ENCODE data around the gene RAB7B. TPM values are rescaled to one million over a fixed set of nuclear protein-coding genes. Genes with fewer than 3 reads are reported as not detected.

Gene RAB7B
- total RNA-seq, 1 experiment from 2014 or later = not detected

DNA sequence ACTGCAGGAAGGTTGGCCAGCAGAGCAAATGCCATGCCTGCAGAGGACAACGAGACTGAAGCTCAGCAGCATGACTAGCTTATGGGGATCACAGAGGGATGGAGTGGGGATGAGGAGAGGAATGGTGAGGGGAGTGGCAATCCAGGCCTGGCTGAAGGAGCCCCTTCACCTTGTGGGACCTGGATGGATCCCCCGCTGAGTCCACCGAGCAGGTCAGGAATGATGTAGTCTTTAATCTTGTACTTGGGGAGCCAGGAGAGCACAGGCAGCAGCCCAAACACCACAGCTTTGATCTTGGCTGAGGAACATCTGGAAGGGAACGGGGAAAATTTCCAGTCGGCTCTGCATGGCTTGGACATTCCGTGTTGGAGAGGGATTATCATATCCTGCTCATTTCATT is 70.4 kb downstream of the RAB7B start:
- no peaks in the 10 kb centered on the region for H3K36me3 Mint-ChIP-seq
- DNase-seq (ENCODE audit: low spot score) = no peak
- TF ChIP-seq CREM (CRISPR knock-in tag; IDR thresholded peaks at IDR 0.05) (no peak), ZNF416 (CRISPR knock-in tag; IDR thresholded peaks at IDR 0.05) (no peak), JAZF1 (CRISPR knock-in tag; IDR thresholded peaks at IDR 0.05) (no peak), ZNF138 (CRISPR knock-in tag; conservative IDR thresholded peaks at IDR 0.05) (no peak), ZNF512 (CRISPR knock-in tag; IDR thresholded peaks at IDR 0.05; ENCODE audit: borderline replicate concordance) (no peak), JUN (CRISPR knock-in tag; IDR thresholded peaks at IDR 0.05) (no peak), ZNF423 (CRISPR knock-in tag; IDR thresholded peaks at IDR 0.05) (no peak), KAT7 (CRISPR knock-in tag; IDR thresholded peaks at IDR 0.05; ENCODE audit: borderline replicate concordance) (no peak), ZBTB21 (CRISPR knock-in tag; IDR thresholded peaks at IDR 0.05; ENCODE audit: borderline replicate concordance) (no peak), TEAD1 (CRISPR knock-in tag; IDR thresholded peaks at IDR 0.05) (no peak), ELF4 (CRISPR knock-in tag; IDR thresholded peaks at IDR 0.05; ENCODE audit: low read depth) (no peak), USF2 (CRISPR knock-in tag; IDR thresholded peaks at IDR 0.05) (no peak)
- TF ChIP-seq, protein P1, sequence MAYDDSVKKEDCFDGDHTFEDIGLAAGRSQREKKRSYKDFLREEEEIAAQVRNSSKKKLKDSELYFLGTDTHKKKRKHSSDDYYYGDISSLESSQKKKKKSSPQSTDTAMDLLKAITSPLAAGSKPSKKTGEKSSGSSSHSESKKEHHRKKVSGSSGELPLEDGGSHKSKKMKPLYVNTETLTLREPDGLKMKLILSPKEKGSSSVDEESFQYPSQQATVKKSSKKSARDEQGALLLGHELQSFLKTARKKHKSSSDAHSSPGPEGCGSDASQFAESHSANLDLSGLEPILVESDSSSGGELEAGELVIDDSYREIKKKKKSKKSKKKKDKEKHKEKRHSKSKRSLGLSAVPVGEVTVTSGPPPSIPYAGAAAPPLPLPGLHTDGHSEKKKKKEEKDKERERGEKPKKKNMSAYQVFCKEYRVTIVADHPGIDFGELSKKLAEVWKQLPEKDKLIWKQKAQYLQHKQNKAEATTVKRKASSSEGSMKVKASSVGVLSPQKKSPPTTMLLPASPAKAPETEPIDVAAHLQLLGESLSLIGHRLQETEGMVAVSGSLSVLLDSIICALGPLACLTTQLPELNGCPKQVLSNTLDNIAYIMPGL (CRISPR knock-in tag; IDR thresholded peaks at IDR 0.05) = no peak
- TF ChIP-seq, protein P2, sequence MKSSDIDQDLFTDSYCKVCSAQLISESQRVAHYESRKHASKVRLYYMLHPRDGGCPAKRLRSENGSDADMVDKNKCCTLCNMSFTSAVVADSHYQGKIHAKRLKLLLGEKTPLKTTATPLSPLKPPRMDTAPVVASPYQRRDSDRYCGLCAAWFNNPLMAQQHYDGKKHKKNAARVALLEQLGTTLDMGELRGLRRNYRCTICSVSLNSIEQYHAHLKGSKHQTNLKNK (CRISPR knock-in tag; IDR thresholded peaks at IDR 0.05) = no peak
- TF ChIP-seq, protein P3, sequence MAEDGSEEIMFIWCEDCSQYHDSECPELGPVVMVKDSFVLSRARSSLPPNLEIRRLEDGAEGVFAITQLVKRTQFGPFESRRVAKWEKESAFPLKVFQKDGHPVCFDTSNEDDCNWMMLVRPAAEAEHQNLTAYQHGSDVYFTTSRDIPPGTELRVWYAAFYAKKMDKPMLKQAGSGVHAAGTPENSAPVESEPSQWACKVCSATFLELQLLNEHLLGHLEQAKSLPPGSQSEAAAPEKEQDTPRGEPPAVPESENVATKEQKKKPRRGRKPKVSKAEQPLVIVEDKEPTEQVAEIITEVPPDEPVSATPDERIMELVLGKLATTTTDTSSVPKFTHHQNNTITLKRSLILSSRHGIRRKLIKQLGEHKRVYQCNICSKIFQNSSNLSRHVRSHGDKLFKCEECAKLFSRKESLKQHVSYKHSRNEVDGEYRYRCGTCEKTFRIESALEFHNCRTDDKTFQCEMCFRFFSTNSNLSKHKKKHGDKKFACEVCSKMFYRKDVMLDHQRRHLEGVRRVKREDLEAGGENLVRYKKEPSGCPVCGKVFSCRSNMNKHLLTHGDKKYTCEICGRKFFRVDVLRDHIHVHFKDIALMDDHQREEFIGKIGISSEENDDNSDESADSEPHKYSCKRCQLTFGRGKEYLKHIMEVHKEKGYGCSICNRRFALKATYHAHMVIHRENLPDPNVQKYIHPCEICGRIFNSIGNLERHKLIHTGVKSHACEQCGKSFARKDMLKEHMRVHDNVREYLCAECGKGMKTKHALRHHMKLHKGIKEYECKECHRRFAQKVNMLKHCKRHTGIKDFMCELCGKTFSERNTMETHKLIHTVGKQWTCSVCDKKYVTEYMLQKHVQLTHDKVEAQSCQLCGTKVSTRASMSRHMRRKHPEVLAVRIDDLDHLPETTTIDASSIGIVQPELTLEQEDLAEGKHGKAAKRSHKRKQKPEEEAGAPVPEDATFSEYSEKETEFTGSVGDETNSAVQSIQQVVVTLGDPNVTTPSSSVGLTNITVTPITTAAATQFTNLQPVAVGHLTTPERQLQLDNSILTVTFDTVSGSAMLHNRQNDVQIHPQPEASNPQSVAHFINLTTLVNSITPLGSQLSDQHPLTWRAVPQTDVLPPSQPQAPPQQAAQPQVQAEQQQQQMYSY (CRISPR knock-in tag; IDR thresholded peaks at IDR 0.05) = no peak
- TF ChIP-seq, protein P4, sequence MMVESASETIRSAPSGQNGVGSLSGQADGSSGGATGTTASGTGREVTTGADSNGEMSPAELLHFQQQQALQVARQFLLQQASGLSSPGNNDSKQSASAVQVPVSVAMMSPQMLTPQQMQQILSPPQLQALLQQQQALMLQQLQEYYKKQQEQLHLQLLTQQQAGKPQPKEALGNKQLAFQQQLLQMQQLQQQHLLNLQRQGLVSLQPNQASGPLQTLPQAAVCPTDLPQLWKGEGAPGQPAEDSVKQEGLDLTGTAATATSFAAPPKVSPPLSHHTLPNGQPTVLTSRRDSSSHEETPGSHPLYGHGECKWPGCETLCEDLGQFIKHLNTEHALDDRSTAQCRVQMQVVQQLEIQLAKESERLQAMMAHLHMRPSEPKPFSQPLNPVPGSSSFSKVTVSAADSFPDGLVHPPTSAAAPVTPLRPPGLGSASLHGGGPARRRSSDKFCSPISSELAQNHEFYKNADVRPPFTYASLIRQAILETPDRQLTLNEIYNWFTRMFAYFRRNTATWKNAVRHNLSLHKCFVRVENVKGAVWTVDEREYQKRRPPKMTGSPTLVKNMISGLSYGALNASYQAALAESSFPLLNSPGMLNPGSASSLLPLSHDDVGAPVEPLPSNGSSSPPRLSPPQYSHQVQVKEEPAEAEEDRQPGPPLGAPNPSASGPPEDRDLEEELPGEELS (CRISPR knock-in tag; IDR thresholded peaks at IDR 0.05) = no peak
- TF ChIP-seq, protein P5, sequence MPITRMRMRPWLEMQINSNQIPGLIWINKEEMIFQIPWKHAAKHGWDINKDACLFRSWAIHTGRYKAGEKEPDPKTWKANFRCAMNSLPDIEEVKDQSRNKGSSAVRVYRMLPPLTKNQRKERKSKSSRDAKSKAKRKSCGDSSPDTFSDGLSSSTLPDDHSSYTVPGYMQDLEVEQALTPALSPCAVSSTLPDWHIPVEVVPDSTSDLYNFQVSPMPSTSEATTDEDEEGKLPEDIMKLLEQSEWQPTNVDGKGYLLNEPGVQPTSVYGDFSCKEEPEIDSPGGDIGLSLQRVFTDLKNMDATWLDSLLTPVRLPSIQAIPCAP (CRISPR knock-in tag; IDR thresholded peaks at IDR 0.05) = no peak
- TF ChIP-seq, protein P6, sequence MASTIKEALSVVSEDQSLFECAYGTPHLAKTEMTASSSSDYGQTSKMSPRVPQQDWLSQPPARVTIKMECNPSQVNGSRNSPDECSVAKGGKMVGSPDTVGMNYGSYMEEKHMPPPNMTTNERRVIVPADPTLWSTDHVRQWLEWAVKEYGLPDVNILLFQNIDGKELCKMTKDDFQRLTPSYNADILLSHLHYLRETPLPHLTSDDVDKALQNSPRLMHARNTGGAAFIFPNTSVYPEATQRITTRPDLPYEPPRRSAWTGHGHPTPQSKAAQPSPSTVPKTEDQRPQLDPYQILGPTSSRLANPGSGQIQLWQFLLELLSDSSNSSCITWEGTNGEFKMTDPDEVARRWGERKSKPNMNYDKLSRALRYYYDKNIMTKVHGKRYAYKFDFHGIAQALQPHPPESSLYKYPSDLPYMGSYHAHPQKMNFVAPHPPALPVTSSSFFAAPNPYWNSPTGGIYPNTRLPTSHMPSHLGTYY (CRISPR knock-in tag; IDR thresholded peaks at IDR 0.05) = no peak
- ChIA-PET CTCF (interaction anchor here (2.6 kb wide), 1 partner anchor 44 kb away, joined by 14 read pairs; no protein-coding TSS in a partner anchor), POLR2A (no interaction called here)
- H3K4me1 Mint-ChIP-seq = peaks cover 21% of the 10 kb centered on the region
- peaks cover 4% of the 10 kb centered on the region; the same call in 1 of the 2 replicates for H3K27me3 Mint-ChIP-seq (ENCODE audit: low read depth)
- no peak overlapping the region for H3K27ac Mint-ChIP-seq
- H3K4me3 Mint-ChIP-seq = no peak overlapping the region
- no peak for ATAC-seq
- no peaks in the 10 kb centered on the region for H3K9me3 Mint-ChIP-seq

Measured in WTC11 (cell line).